Vagina (tissue), 2 donors: ENCODE results near the gene PDE2A. TPM values are rescaled to one million over a fixed set of nuclear protein-coding genes. Genes with fewer than 3 reads are reported as not detected.
"Not testable (repeated sequence)": the region's sequence is repeated elsewhere in the genome, so short reads cannot be mapped to it uniquely, and the experiment has no call there.

Experiments
- DNase-seq, 2 donors: peaks; one replicate each; pipeline ENCODE4 v3.0.0-alpha.2; 2017; ENCODE audit errors: extremely low spot score in 2 of 2
- H3K27ac ChIP-seq: fragments of 200-600 bp; sonication (generic); one replicate; pipeline ENCODE4 v1.5.1; 2019
- H3K27me3 ChIP-seq: fragments of 200-600 bp; sonication (generic); one replicate; pipeline ENCODE4 v1.5.1; 2019
- H3K36me3 ChIP-seq, 2 donors: fragments of 200-600 bp; sonication (generic); one replicate each; pipeline ENCODE4 v1.5.1; 2017 to 2019
- H3K4me1 ChIP-seq: fragments of 200-600 bp; sonication (generic); one replicate; pipeline ENCODE4 v1.5.1; 2019
- H3K4me3 ChIP-seq, 2 donors: fragments of 200-600 bp; sonication (generic); 1 replicate in 1 of 2; 2 replicates in 1 of 2; pipeline ENCODE4 v1.5.1; 2016 to 2019
- H3K9me3 ChIP-seq: fragments of 200-600 bp; sonication (generic); one replicate; pipeline ENCODE4 v1.5.1; 2019
- POLR2A ChIP-seq, 2 donors: fragments of 450-650 bp; IDR thresholded peaks; one replicate each; pipeline ENCODE4 v1.6.1; 2017; ENCODE audit warnings: antibody characterized with exemption in 2 of 2, mild to moderate bottlenecking in 2 of 2, moderate library complexity in 2 of 2
- POLR2AphosphoS5 ChIP-seq, 2 donors: sonication (generic); formaldehyde crosslinking; IDR thresholded peaks; one replicate each; pipeline ENCODE4 v1.9.0; 2017; ENCODE audit warnings: antibody characterized with exemption in 2 of 2, mild to moderate bottlenecking in 2 of 2, low read depth in 1 of 2; ENCODE audit not compliant: insufficient read depth in 1 of 2
- intact Hi-C: fragments of 100-400 bp; cut with DNase I; formaldehyde crosslinking; loops from one replicate; pipeline ENCODE4 v1.15.1; 2023
- total RNA-seq: library from RNA; depleted of rRNA; stranded (reverse); fragments of >200 nt; gene quantifications from one replicate; pipeline ENCODE4 v1.2.3, GENCODE V29; 2016
- TF ChIP-seq, protein P1 (sequence below), 3 experiments: fragments of 450-650 bp in 2 of 3; fragments of 200-600 bp in 1 of 3; sonication (generic) in 1 of 3; IDR thresholded peaks; one replicate each; pipeline ENCODE4 v1.5.1; 2017 to 2019; ENCODE audit warnings: antibody characterized with exemption in 3 of 3, mild to moderate bottlenecking in 2 of 3, moderate library complexity in 2 of 3

The PDE2A gene
- total RNA-seq, 1 donor from 2014 or later, result 57.0 TPM

- intact Hi-C loops, result no loop called here
- Histone ChIP-seq H3K4me1 (no peaks in the 10 kb centered on the region), H3K9me3 (no peaks in the 10 kb centered on the region), H3K4me3 (no peak overlapping the region), H3K27me3 (no peaks in the 10 kb centered on the region), H3K27ac (no peak overlapping the region), H3K36me3 (no peaks in the 10 kb centered on the region)
- DNase-seq, result no peak
- TF ChIP-seq, protein P1, sequence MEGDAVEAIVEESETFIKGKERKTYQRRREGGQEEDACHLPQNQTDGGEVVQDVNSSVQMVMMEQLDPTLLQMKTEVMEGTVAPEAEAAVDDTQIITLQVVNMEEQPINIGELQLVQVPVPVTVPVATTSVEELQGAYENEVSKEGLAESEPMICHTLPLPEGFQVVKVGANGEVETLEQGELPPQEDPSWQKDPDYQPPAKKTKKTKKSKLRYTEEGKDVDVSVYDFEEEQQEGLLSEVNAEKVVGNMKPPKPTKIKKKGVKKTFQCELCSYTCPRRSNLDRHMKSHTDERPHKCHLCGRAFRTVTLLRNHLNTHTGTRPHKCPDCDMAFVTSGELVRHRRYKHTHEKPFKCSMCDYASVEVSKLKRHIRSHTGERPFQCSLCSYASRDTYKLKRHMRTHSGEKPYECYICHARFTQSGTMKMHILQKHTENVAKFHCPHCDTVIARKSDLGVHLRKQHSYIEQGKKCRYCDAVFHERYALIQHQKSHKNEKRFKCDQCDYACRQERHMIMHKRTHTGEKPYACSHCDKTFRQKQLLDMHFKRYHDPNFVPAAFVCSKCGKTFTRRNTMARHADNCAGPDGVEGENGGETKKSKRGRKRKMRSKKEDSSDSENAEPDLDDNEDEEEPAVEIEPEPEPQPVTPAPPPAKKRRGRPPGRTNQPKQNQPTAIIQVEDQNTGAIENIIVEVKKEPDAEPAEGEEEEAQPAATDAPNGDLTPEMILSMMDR (IDR thresholded peaks at IDR 0.05), result no peak
- TF ChIP-seq POLR2AphosphoS5 (IDR thresholded peaks at IDR 0.05; ENCODE audit: insufficient read depth in 1 of 2, low read depth in 1 of 2), result no peak
- no peak for TF ChIP-seq POLR2A (IDR thresholded peaks at IDR 0.05)
Observed at GRCh38 chr11:72556433-72556832, 117.8 kb downstream of the PDE2A start.

- H3K4me3 ChIP-seq, DNase-seq, H3K27ac ChIP-seq, intact Hi-C loops, H3K36me3 ChIP-seq, H3K27me3 ChIP-seq, H3K4me1 ChIP-seq, H3K9me3 ChIP-seq: not testable (repeated sequence)
Observed at GRCh38 chr11:72555014-72555522, 119.2 kb downstream of the PDE2A start.

DNA sequence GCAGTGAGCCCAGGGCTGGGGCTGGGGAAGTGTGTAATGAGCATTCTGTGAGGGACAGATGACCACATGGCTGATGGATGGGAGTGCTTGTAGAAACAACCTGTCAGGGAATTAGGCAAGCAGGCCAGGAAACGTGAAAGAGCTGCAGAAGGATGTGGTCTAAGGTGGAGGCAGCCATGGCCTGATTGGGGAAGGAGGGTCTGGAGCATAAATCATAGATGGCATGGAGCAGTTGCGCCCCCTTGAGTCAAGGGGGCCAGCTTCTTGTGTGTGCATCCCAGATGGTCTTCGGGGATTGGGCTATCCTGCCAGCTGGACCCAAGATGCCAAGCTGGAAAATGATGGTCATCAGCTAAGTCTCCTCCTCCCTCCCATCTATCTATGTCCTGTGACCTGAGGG lies 120.5 kb downstream of the PDE2A start:
- Histone ChIP-seq H3K36me3 (no peaks in the 10 kb centered on the region), H3K27me3 (no peaks in the 10 kb centered on the region), H3K27ac (no peak overlapping the region), H3K4me3 (no peak overlapping the region), H3K9me3 (no peaks in the 10 kb centered on the region), H3K4me1 (no peaks in the 10 kb centered on the region)
- TF ChIP-seq POLR2A (IDR thresholded peaks at IDR 0.05) (no peak), POLR2AphosphoS5 (IDR thresholded peaks at IDR 0.05; ENCODE audit: insufficient read depth in 1 of 2, low read depth in 1 of 2) (no peak)
- TF ChIP-seq, protein P1 (IDR thresholded peaks at IDR 0.05), result no peak
- intact Hi-C loops, result no loop called here
- no peak for DNase-seq

GRCh38 chr11:72552399-72552910 lies 121.8 kb downstream of the PDE2A start:
- TF ChIP-seq, protein P1 (IDR thresholded peaks at IDR 0.05), result no peak
- TF ChIP-seq POLR2AphosphoS5 (IDR thresholded peaks at IDR 0.05; ENCODE audit: insufficient read depth in 1 of 2, low read depth in 1 of 2), result no peak
- no peak for TF ChIP-seq POLR2A (IDR thresholded peaks at IDR 0.05)
- intact Hi-C loops, result no loop called here
- no peak overlapping the region for H3K27ac ChIP-seq
- no peaks in the 10 kb centered on the region for H3K9me3 ChIP-seq
- no peaks in the 10 kb centered on the region for H3K4me1 ChIP-seq
- no peaks in the 10 kb centered on the region for H3K36me3 ChIP-seq
- H3K4me3 ChIP-seq, result no peak overlapping the region
- no peak for DNase-seq
- no peaks in the 10 kb centered on the region for H3K27me3 ChIP-seq

- no peaks in the 10 kb centered on the region for H3K9me3 ChIP-seq
- intact Hi-C loops, result no loop called here
- no peak overlapping the region for H3K27ac ChIP-seq
- H3K36me3 ChIP-seq, result no peaks in the 10 kb centered on the region
- H3K4me3 ChIP-seq, result no peak overlapping the region
- TF ChIP-seq POLR2A (IDR thresholded peaks at IDR 0.05) (no peak), POLR2AphosphoS5 (IDR thresholded peaks at IDR 0.05; ENCODE audit: insufficient read depth in 1 of 2, low read depth in 1 of 2) (no peak)
- TF ChIP-seq, protein P1 (IDR thresholded peaks at IDR 0.05), result no peak
- no peaks in the 10 kb centered on the region for H3K27me3 ChIP-seq
- no peak for DNase-seq
- H3K4me1 ChIP-seq, result no peaks in the 10 kb centered on the region
Observed at GRCh38 chr11:72551571-72551970, 122.7 kb downstream of the PDE2A start.
